K562 (cell line): ENCODE results near the gene PDE4D. TPM values are rescaled to one million over a fixed set of nuclear protein-coding genes. Genes with fewer than 3 reads are reported as not detected.

ENCODE experiments used
- ATAC-seq: fragments of 200-7000 bp; cut with Tn5 transposase; 3 replicates; pipeline ENCODE4 v1.9.1; 2020; ENCODE audit warnings: moderate library complexity
- BruUV-seq: library from RNA; stranded (reverse); fragments of 400-500 nt; replicated peaks from 2 replicates; lab custom pipeline; 2021; lab: Mats Ljungman, UMichigan
- CTCF ChIA-PET: fragments of 300-600 bp; formaldehyde crosslinking; extraction: SDS; loops from one replicate; lab custom pipeline; 2021; ENCODE audit warnings: low intra/inter-chr PET ratio; lab: Yijun Ruan, JAX
- POLR2A ChIA-PET: fragments of 300-600, 350-650 bp; sonication (Branson Sonifier 250); formaldehyde crosslinking; extraction: SDS; loops from one replicate; lab custom pipeline; 2021; ENCODE audit warnings: antibody characterized with exemption, inconsistent platforms; lab: Yijun Ruan, JAX
- DNase-seq, 4 experiments: peaks; one replicate each; pipeline versions ENCODE4 v3.0.0 to v3.0.0-alpha.2; 2011 to 2018; ENCODE audit warnings: low spot score in 3 of 4, mixed read lengths in 3 of 4; ENCODE audit errors: extremely low read depth in 1 of 4
- FAIRE-seq: peaks from 2 replicates; lab custom pipeline; 2011; peaks lifted over from hg19 to GRCh38; lab: Jason Lieb, UNC
- H2AFZ ChIP-seq: 2 replicates; pipeline ENCODE4 v1.6.0; 2011; ENCODE audit warnings: low read depth, low read length, control low read depth, inconsistent platforms
- H3K27ac ChIP-seq: fragments of 200-600 bp; 3 replicates; pipeline ENCODE4 v1.8.0; 2011; ENCODE audit warnings: low read depth, mild to moderate bottlenecking, control low read depth, inconsistent platforms, low read length, moderate library complexity, mixed read lengths; ENCODE audit errors: extremely low read depth
- H3K27me3 ChIP-seq, 2 experiments: fragments of 300-600 bp in 1 of 2; 2 replicates in 1 of 2; 3 replicates in 1 of 2; pipeline versions ENCODE4 v1.6.0 to v1.8.0; 2011; ENCODE audit warnings: inconsistent platforms in 2 of 2, low read length in 2 of 2, mild to moderate bottlenecking in 1 of 2, mixed read lengths in 1 of 2, moderate library complexity in 1 of 2; ENCODE audit not compliant: control insufficient read depth in 2 of 2, insufficient read depth in 2 of 2
- H3K36me3 ChIP-seq: fragments of 300-600 bp; 3 replicates; pipeline ENCODE4 v1.8.0; 2011; ENCODE audit warnings: mild to moderate bottlenecking, low read length, inconsistent platforms; ENCODE audit not compliant: control insufficient read depth, insufficient read depth
- H3K4me1 ChIP-seq, 2 experiments: fragments of 200-600 bp in 1 of 2; replicated peaks in 1 of 2; 2 replicates in 1 of 2; 3 replicates in 1 of 2; pipeline versions ENCODE4 v1.5.1 to v1.8.0; 2011; ENCODE audit warnings: inconsistent platforms in 2 of 2, low read length in 2 of 2, mild to moderate bottlenecking in 1 of 2, mixed read lengths in 1 of 2, moderate library complexity in 1 of 2; ENCODE audit not compliant: control insufficient read depth in 2 of 2, insufficient read depth in 2 of 2
- H3K4me2 ChIP-seq: 2 replicates; pipeline ENCODE4 v1.6.1; 2011; ENCODE audit warnings: low read length, control low read depth, inconsistent platforms, mixed read lengths; ENCODE audit not compliant: insufficient read depth
- H3K4me3 ChIP-seq: fragments of 200-600 bp; sonication (generic), shearing (Covaris generic); 2 replicates; pipeline ENCODE4 v1.5.1; 2016; ENCODE audit warnings: control low read depth, inconsistent platforms
- H3K79me2 ChIP-seq: fragments of 200-600 bp; 3 replicates; pipeline ENCODE4 v1.8.0; 2011; ENCODE audit warnings: low read length, inconsistent platforms; ENCODE audit not compliant: control insufficient read depth, insufficient read depth
- H3K9ac ChIP-seq, 2 experiments: 2 replicates each; pipeline versions ENCODE4 v1.6.0 to v1.6.1; 2011; ENCODE audit warnings: low read depth in 2 of 2, low read length in 2 of 2, control low read depth in 1 of 2, inconsistent platforms in 1 of 2, mild to moderate bottlenecking in 1 of 2, mixed read lengths in 1 of 2; ENCODE audit not compliant: insufficient read depth in 1 of 2
- H3K9me1 ChIP-seq: one replicate; pipeline ENCODE4 v1.6.0; 2011; ENCODE audit warnings: inconsistent platforms, mild to moderate bottlenecking, low read length, moderate library complexity; ENCODE audit not compliant: control insufficient read depth, insufficient read depth
- H3K9me3 ChIP-seq: replicated peaks from 2 replicates; pipeline ENCODE4 v1.5.1; 2011; ENCODE audit warnings: low read depth, low read length, inconsistent platforms; ENCODE audit not compliant: control insufficient read depth, insufficient read depth
- H4K20me1 ChIP-seq: replicated peaks from 2 replicates; pipeline ENCODE4 v1.6.1; 2011; ENCODE audit warnings: low read length, inconsistent platforms, mixed read lengths; ENCODE audit not compliant: control insufficient read depth, insufficient read depth
- CBFA2T2 ChIP-seq: fragments of 450-650 bp; conservative IDR thresholded peaks from 2 replicates; pipeline ENCODE4 v1.6.1; 2017; ENCODE audit warnings: mild to moderate bottlenecking
- CTBP1 ChIP-seq: fragments of 450-650 bp; IDR thresholded peaks from 2 replicates; pipeline ENCODE4 v1.6.1; 2016; ENCODE audit warnings: borderline replicate concordance
- KAT2B ChIP-seq: IDR thresholded peaks from one replicate; pipeline ENCODE4 v1.6.1; 2012; ENCODE audit warnings: low read depth, mild to moderate bottlenecking, control low read depth, inconsistent platforms, low read length, moderate library complexity
- KDM2B ChIP-seq: fragments of 250-450 bp; sonication (Bioruptor Pico); IDR thresholded peaks from 2 replicates; pipeline ENCODE4 v1.8.0; 2021; ENCODE audit warnings: mild to moderate bottlenecking, moderate library complexity
- KLF1 ChIP-seq: fragments of 450-650 bp; IDR thresholded peaks from 2 replicates; pipeline ENCODE4 v1.6.1; 2016; ENCODE audit warnings: missing genetic modification characterization, missing compliant biosample characterization
- MAFF ChIP-seq: IDR thresholded peaks from 2 replicates; pipeline ENCODE4 v1.6.1; 2012; ENCODE audit warnings: low read length, improper control_type of control experiment
- SETDB1 ChIP-seq: IDR thresholded peaks from one replicate; pipeline ENCODE4 v1.6.1; 2012; ENCODE audit warnings: low read length, control low read depth, inconsistent platforms
- SIN3B ChIP-seq: fragments of 450-650 bp; IDR thresholded peaks from 2 replicates; pipeline ENCODE4 v1.6.1; 2017; ENCODE audit warnings: low read depth, mild to moderate bottlenecking, moderate library complexity
- SMAD2 ChIP-seq: fragments of 150-350 bp; IDR thresholded peaks from 2 replicates; pipeline ENCODE4 v1.6.1; 2014; ENCODE audit warnings: low read depth, mild to moderate bottlenecking, low read length
- TAF7 ChIP-seq: fragments of 450-650 bp; IDR thresholded peaks from 2 replicates; pipeline ENCODE4 v1.6.1; 2016; ENCODE audit warnings: missing genetic modification characterization, missing compliant biosample characterization
- THRB ChIP-seq: fragments of 450-650 bp; formaldehyde crosslinking; conservative IDR thresholded peaks from 2 replicates; pipeline ENCODE4 v1.4.0; 2022; ENCODE audit warnings: mild to moderate bottlenecking, missing genetic modification characterization
- ZBTB49 ChIP-seq: sonication (generic); formaldehyde crosslinking; IDR thresholded peaks from 2 replicates; pipeline ENCODE4 v1.8.0; 2022; ENCODE audit warnings: missing genetic modification reagents, mild to moderate bottlenecking, borderline replicate concordance
- ZNF395 ChIP-seq: fragments of 200-800 bp; sonication (Bioruptor generic); IDR thresholded peaks from 2 replicates; pipeline ENCODE4 v1.6.1; 2017; ENCODE audit warnings: missing genetic modification characterization, missing compliant biosample characterization
- ZNF41 ChIP-seq: fragments of 250-450 bp; sonication (Bioruptor Pico); conservative IDR thresholded peaks from 2 replicates; pipeline ENCODE4 v1.4.0; 2020; ENCODE audit warnings: mild to moderate bottlenecking
- ZNF695 ChIP-seq: fragments of 450-650 bp; formaldehyde crosslinking; IDR thresholded peaks from 2 replicates; pipeline ENCODE4 v1.4.0; 2020; ENCODE audit warnings: mild to moderate bottlenecking, moderate library complexity
- WGBS: fragments of 100-300 bp; shearing (Covaris generic); methylation state at CpG from one replicate; pipeline ENCODE4 v1.1.6; 2016; ENCODE audit warnings: low coverage, mixed read lengths; ENCODE audit not compliant: insufficient coverage; ENCODE audit errors: missing lambda C conversion rate; 5-methylcytosine and 5-hydroxymethylcytosine counted together
- in situ Hi-C: fragments of 300-500 bp; cut with MboI; formaldehyde crosslinking; loops from 4 replicates; pipeline ENCODE4 v1.15.0; 2018; ENCODE audit warnings: inconsistent platforms, mixed read lengths
- intact Hi-C: fragments of 100-400 bp; cut with micrococcal nuclease; formaldehyde crosslinking; loops from 2 replicates; pipeline ENCODE4 v1.14.2; 2022
- polyA plus RNA-seq, 8 experiments: library from polyadenylated mRNA; depleted of rRNA in 4 of 8; stranded (reverse) in 5 of 8; unstranded in 3 of 8; fragments of >200 nt; fragmentation: Nextera tagmentation in 2 of 8; fragmentation: Illumina TruSeq in 1 of 8; extraction: Ambion mirVana in 2 of 8; extraction: Trizol in 1 of 8; gene quantifications; 2 replicates each; pipeline versions ENCODE4 v1.2.1 to v1.2.3, GENCODE V29; 2011 to 2014; ENCODE audit warnings: inconsistent platforms in 1 of 8, missing spikeins in 1 of 8
- total RNA-seq, 7 experiments: library from RNA; depleted of rRNA in 6 of 7; stranded (reverse); fragments of >200 nt in 6 of 7; fragmentation: Illumina TruSeq in 2 of 7; extraction: Trizol in 2 of 7; gene quantifications; 2 replicates each; pipeline versions ENCODE4 v1.2.1 to v1.2.3, GENCODE V29; 2011 to 2021; ENCODE audit warnings: low replicate concordance in 1 of 7

PDE4D gene
- total and polyA plus RNA-seq, 9 of the 15 experiments (the other 6 are each of a cell fraction or from before 2014, with no cell fraction given), result 0.04 to 0.46 (median 0.13) TPM

- Histone ChIP-seq H3K79me2 (no peaks in the 10 kb centered on the region), H3K9me1 (no peaks in the 10 kb centered on the region), H3K9me3 (no peaks in the 10 kb centered on the region), H3K36me3 (no peaks in the 10 kb centered on the region), H3K27ac (no peak overlapping the region), H3K4me1 (no peaks in the 10 kb centered on the region), H2AFZ (no peak overlapping the region), H3K9ac (no peak overlapping the region), H3K4me3 (no peak overlapping the region), H3K27me3 (no peaks in the 10 kb centered on the region), H4K20me1 (no peaks in the 10 kb centered on the region), H3K4me2 (no peak overlapping the region)
- in situ Hi-C loops (no loop called here), intact Hi-C loops (no loop called here)
- no peak for TF ChIP-seq ZNF41 (CRISPR knock-in tag)
- TF ChIP-seq ZNF395 (CRISPR knock-in tag), result no peak
- TF ChIP-seq CTBP1, result no peak
- TF ChIP-seq MAFF, result no peak
- no peak for TF ChIP-seq ZNF695 (CRISPR knock-in tag)
- TF ChIP-seq KDM2B (CRISPR knock-in tag), result no peak
- TF ChIP-seq SETDB1, result no peak
- no peak for TF ChIP-seq KLF1 (tag)
- no peak for TF ChIP-seq THRB (CRISPR knock-in tag)
- no peak for TF ChIP-seq SIN3B
- TF ChIP-seq TAF7 (tag), result no peak
- TF ChIP-seq CBFA2T2, result no peak
- no peak for TF ChIP-seq KAT2B
- TF ChIP-seq SMAD2, result no peak
- TF ChIP-seq ZBTB49 (CRISPR knock-in tag), result no peak
- CTCF ChIA-PET, result no interaction called here
- POLR2A ChIA-PET, result no interaction called here
- DNase-seq (no peak), ATAC-seq (no peak), FAIRE-seq (no peak)
- no TSS peak for BruUV-seq
- WGBS, result 3% methylated on average over 5 of the region's 5 CpGs
These were observed 37.2 kb downstream of the PDE4D start for GRCh38 chr5:59856358-59856757.
